Measurements from ENCODE around the gene PGAP6. TPM values are rescaled to one million over a fixed set of nuclear protein-coding genes. Genes with fewer than 3 reads are reported as not detected.

The PGAP6 gene
- total RNA-seq, 2 experiments from 2014 or later, result 59.7 to 63.7 TPM

DNA sequence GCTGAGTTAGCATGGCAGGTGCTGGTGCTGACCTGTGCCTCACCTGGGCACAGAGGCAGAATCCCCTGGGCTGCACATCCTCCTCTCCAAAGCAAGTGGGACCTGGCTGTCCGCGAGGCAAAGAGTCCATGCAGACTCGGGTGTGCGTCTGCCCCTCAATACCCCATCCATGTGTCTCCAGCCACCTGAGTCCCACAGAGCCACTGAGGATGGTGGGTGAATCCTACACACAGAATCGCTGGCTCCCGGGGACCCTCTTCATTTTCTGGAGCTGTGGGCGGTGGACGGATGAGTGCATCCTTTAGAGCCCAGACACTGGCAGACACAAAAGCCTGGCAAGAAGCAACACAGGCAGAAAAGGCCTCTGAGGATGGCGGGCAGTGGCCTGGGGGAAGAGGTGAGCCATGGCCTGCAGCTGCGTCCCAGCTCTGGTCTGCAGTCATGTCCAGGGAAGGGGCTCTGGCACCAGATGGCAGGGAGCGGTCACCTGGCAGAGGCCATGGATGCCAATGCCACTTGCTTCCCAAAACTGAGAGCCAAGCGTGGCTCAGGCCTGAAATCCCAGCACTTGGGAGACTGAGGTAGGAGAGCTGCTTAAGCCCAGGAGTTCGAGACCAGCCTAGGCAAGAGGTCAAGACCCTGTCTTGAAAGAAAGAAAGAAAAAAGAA lies 59.2 kb downstream of the PGAP6 start:
- Histone ChIP-seq H3K9me3 (ENCODE audit: control insufficient read depth in 1 of 2, insufficient read depth in 1 of 2, low read length in 2 of 2) (no peaks in the 10 kb centered on the region), H3K27me3 (ENCODE audit: control insufficient read depth in 1 of 2, insufficient read depth in 2 of 2, low read length in 2 of 2) (no peaks in the 10 kb centered on the region), H3K27ac (ENCODE audit: low read depth in 1 of 2, low read length in 2 of 2) (no peak overlapping the region), H3K4me3 (ENCODE audit: low read length) (no peak overlapping the region), H3K36me3 (ENCODE audit: insufficient read depth, low read length) (peaks cover 17% of the 10 kb centered on the region), H3K4me1 (ENCODE audit: insufficient read depth, low read length) (peaks cover 81% of the 10 kb centered on the region)
- H3K27ac Mint-ChIP-seq, result peak overlapping the region; percentile 90
- DNase-seq, result no peak
- no peaks in the 10 kb centered on the region for H3K27me3 Mint-ChIP-seq
- peaks cover 74% of the 10 kb centered on the region for H3K4me1 Mint-ChIP-seq (ENCODE audit: low read depth)
- peak overlapping the region; percentile 54 for H3K4me3 Mint-ChIP-seq
- no peak for ATAC-seq (ENCODE audit: poor library complexity)
- intact Hi-C loops (cut with DNase I, micrococcal nuclease), result no loop called here
- POLR2A ChIA-PET, result interaction anchor here (1.4 kb wide), 1 partner anchor 15 kb away, joined by 3 read pairs; no protein-coding TSS in a partner anchor
- TF ChIP-seq, protein P1, sequence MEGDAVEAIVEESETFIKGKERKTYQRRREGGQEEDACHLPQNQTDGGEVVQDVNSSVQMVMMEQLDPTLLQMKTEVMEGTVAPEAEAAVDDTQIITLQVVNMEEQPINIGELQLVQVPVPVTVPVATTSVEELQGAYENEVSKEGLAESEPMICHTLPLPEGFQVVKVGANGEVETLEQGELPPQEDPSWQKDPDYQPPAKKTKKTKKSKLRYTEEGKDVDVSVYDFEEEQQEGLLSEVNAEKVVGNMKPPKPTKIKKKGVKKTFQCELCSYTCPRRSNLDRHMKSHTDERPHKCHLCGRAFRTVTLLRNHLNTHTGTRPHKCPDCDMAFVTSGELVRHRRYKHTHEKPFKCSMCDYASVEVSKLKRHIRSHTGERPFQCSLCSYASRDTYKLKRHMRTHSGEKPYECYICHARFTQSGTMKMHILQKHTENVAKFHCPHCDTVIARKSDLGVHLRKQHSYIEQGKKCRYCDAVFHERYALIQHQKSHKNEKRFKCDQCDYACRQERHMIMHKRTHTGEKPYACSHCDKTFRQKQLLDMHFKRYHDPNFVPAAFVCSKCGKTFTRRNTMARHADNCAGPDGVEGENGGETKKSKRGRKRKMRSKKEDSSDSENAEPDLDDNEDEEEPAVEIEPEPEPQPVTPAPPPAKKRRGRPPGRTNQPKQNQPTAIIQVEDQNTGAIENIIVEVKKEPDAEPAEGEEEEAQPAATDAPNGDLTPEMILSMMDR (IDR thresholded peaks at IDR 0.05), result no peak
- CTCF ChIA-PET, result no interaction called here
- H3K9me3 Mint-ChIP-seq, result no peaks in the 10 kb centered on the region
- H3K36me3 Mint-ChIP-seq (ENCODE audit: low read depth), result peaks cover 16% of the 10 kb centered on the region

- H3K4me1 ChIP-seq (ENCODE audit: insufficient read depth, low read length), result peaks cover 78% of the 10 kb centered on the region
- DNase-seq (no peak), ATAC-seq (ENCODE audit: poor library complexity) (no peak)
- Mint-ChIP-seq H3K4me1 (ENCODE audit: low read depth) (peaks cover 69% of the 10 kb centered on the region), H3K27me3 (no peaks in the 10 kb centered on the region), H3K36me3 (ENCODE audit: low read depth) (peaks cover 14% of the 10 kb centered on the region), H3K9me3 (no peaks in the 10 kb centered on the region), H3K27ac (peak overlapping the region; percentile 90), H3K4me3 (peak overlapping the region; percentile 62)
- H3K4me3 ChIP-seq (ENCODE audit: low read length), result no peak overlapping the region
- peaks cover 25% of the 10 kb centered on the region for H3K36me3 ChIP-seq (ENCODE audit: insufficient read depth, low read length)
- peak overlapping the region in 1 of 2 donors; percentile 23 for H3K27ac ChIP-seq (ENCODE audit: low read depth in 1 of 2, low read length in 2 of 2)
- H3K9me3 ChIP-seq (ENCODE audit: control insufficient read depth in 1 of 2, insufficient read depth in 1 of 2, low read length in 2 of 2), result no peaks in the 10 kb centered on the region
- intact Hi-C loops (cut with DNase I, micrococcal nuclease), result no loop called here
- TF ChIP-seq, protein P1 (IDR thresholded peaks at IDR 0.05), result no peak
- CTCF ChIA-PET, result interaction anchor here (0.8 kb wide), 1 partner anchor 24 kb away, joined by 3 read pairs; no protein-coding TSS in a partner anchor
- POLR2A ChIA-PET, result interaction anchor here (1.4 kb wide), 2 partner anchors 16 to 31 kb away, joined by 3 to 4 read pairs; no protein-coding TSS in a partner anchor
- no peaks in the 10 kb centered on the region for H3K27me3 ChIP-seq (ENCODE audit: control insufficient read depth in 1 of 2, insufficient read depth in 2 of 2, low read length in 2 of 2)
Observed at GRCh38 chr16:321532-321931, 60.2 kb downstream of the PGAP6 start.

Other genes with a start within 250 kb of the PGAP6 start
- 10 to 100 TPM; 29.5 to 30.8 TPM for gene NPRL3, start 243.3 kb downstream of the PGAP6 start, total RNA-seq
- not detected for gene HBZ, start 229.3 kb downstream of the PGAP6 start, total RNA-seq
- not detected for gene HBM, start 216.0 kb downstream of the PGAP6 start, total RNA-seq
- gene HBA2, start 209.1 kb downstream of the PGAP6 start, total RNA-seq, result not detected
- not detected for gene HBA1, start 205.3 kb downstream of the PGAP6 start, total RNA-seq
- not detected for gene HBQ1, start 201.5 kb downstream of the PGAP6 start, total RNA-seq
- 10 to 100 TPM; 94.8 to 98.4 TPM for gene LUC7L, start 152.5 kb downstream of the PGAP6 start, total RNA-seq
- 10 to 100 TPM; 15.6 to 17.0 TPM for gene FAM234A, start 147.2 kb downstream of the PGAP6 start, total RNA-seq
- gene RGS11, start 106.0 kb downstream of the PGAP6 start, total RNA-seq, result not detected
- under 1 TPM in 1 of 2 experiments, not detected in 1; 0.42 TPM for gene ARHGDIG, start 101.4 kb downstream of the PGAP6 start, total RNA-seq
- not detected for gene PDIA2, start 98.8 kb downstream of the PGAP6 start, total RNA-seq
- 10 to 100 TPM; 24.7 to 26.3 TPM for gene AXIN1, start 29.3 kb downstream of the PGAP6 start, total RNA-seq
- 10 to 100 TPM; 19.6 to 19.7 TPM for gene MRPL28, start 11.4 kb downstream of the PGAP6 start, total RNA-seq
- gene NME4, start 15.2 kb upstream of the PGAP6 start, total RNA-seq, result 10 to 100 TPM; 31.2 to 32.6 TPM
- 1 to 10 TPM; 5.7 to 7.0 TPM for gene DECR2, start 19.9 kb upstream of the PGAP6 start, total RNA-seq
- gene RAB11FIP3, start 43.7 kb upstream of the PGAP6 start, total RNA-seq, result 10 to 100 TPM; 28.4 to 29.0 TPM
- 10 to 100 TPM; 35.5 to 36.9 TPM for gene CAPN15, start 145.7 kb upstream of the PGAP6 start, total RNA-seq
- not detected for gene PRR35, start 178.4 kb upstream of the PGAP6 start, total RNA-seq
- gene NHLRC4, start 185.0 kb upstream of the PGAP6 start, total RNA-seq, result under 1 TPM; 0.45 to 0.55 TPM
- 10 to 100 TPM; 22.8 to 27.0 TPM for gene PIGQ, start 188.0 kb upstream of the PGAP6 start, total RNA-seq
- 1 to 10 TPM; 8.9 to 9.5 TPM for gene RAB40C, start 208.1 kb upstream of the PGAP6 start, total RNA-seq
- gene WFIKKN1, start 249.0 kb upstream of the PGAP6 start, total RNA-seq, result under 1 TPM; 0.64 to 0.99 TPM

Measured in CD4-positive, alpha-beta T cell (primary cell).